Activated T-cell treated with anti-CD3 and anti-CD28 coated beads for 48 hours (primary cell): ENCODE results near the gene CCN5.

Experiments used
- DNase-seq: peaks from one replicate; pipeline ENCODE4 v3.0.0-alpha.2; 2020; ENCODE audit warnings: low read depth

Gene CCN5

GRCh38 chr20:44716309-44717106, 1.3 kb downstream of the CCN5 start:
- DNase-seq: no peak

- DNase-seq: no peak
Observed at GRCh38 chr20:44717986-44718385, 2.8 kb downstream of the CCN5 start.

GRCh38 chr20:44719841-44720240, 4.7 kb downstream of the CCN5 start:
- DNase-seq: no peak

GRCh38 chr20:44720621-44720996, 5.4 kb downstream of the CCN5 start:
- DNase-seq: no peak

DNA sequence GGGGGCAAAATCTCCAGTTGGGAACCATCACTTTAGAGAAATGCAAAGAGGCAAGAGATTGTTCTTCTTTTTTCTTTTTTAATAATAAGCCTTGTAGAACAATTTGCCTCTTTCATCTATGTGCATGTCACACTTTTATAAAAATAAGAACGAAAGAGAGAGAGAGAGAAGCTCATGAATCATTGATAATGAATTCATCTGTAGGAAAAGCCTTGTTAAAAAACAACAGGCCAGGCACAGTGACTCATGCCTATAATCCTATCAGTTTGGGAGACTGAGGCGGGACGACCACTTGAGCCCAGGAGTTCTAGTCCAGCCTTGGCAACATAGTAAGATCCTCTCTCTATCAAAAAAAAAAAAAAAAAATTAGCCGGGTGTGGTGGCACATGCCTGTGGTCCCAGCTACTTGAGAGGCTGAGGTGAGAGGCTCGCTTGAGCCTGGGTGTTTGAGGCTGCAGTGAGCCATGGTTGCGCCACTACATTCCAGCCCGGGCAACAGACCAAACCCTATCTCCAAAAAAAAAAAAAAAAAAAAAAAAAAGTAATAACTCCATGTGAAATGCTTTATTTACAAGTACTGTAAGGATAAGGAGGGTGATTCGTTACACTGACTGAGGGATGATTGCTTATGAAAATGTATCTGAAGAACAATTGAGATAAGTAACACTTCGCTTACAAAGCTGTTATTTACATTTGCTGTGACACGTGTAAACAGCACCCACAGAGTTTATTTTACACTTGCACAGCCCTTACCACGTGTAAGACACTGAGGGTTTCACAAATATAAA, 6.0 kb downstream of the CCN5 start:
- DNase-seq: no peak

- no peak for DNase-seq
Observed at GRCh38 chr20:44721785-44722054, 6.6 kb downstream of the CCN5 start.

DNA sequence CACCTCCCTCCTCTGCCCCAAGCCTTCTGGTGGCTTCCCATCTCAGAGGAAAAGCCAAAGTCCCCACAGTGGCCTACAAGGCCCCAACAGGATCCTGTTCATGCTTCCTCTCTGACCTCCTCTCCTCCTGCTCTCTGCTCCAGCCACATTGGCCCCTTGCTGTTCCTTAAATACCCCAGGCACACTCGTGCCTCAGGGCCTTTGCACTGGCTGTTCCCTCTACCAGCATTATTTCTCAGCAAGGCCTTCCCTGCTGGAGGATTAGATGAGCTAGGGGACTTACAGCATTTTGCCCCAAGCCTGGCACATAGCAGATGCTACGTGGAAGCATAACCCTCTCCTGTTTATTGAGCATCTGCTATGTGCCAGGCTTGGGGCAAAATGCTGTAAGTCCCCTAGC, 7.8 kb downstream of the CCN5 start:
- no peak for DNase-seq

- no peak for DNase-seq
Observed at GRCh38 chr20:44723391-44723790, 8.2 kb downstream of the CCN5 start.

- DNase-seq: no peak
Observed at GRCh38 chr20:44723798-44724362, 8.7 kb downstream of the CCN5 start.

DNA sequence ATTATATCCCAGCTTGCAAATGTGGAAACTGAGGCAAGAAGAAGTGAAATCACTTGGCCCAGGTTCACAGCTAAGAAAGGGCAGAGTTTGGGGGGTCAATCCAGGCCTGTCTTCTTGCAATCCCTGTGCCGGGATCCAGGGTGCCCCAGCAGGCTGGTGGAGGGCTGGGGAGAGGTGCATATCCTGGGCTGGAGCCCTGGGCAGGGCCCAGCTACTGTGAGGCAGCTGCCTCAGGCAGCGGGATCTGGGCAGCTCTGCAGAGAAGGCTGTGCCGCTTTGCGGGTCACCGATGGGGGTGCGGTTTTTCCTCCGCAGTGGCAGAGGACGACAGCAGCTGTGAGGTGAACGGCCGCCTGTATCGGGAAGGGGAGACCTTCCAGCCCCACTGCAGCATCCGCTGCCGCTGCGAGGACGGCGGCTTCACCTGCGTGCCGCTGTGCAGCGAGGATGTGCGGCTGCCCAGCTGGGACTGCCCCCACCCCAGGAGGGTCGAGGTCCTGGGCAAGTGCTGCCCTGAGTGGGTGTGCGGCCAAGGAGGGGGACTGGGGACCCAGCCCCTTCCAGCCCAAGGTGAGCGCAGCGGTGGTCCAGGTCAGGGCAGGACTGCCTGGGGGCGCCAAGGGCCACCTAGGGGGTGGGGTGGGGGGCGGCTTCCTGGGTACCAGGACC, 9.4 kb downstream of the CCN5 start:
- no peak for DNase-seq

DNA sequence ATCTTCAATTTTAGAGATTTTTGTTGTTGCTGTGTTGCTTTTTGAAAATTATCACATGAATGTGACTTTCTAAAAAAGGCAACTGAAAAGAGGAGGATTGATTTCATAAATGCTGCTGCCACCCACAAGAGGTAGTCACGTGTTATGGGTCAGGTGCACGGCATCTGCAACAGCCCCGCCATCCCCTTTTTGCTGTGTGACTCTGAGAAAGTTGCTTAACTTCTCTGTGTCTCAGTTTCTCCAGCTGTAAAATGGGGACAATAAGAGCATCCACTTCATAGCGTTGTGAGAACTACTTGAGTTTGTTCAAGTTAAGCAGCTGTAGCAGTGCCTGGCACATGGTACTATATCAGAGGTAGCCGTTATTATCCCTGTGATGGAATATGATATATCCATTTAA, 10.7 kb downstream of the CCN5 start:
- DNase-seq: no peak

DNA sequence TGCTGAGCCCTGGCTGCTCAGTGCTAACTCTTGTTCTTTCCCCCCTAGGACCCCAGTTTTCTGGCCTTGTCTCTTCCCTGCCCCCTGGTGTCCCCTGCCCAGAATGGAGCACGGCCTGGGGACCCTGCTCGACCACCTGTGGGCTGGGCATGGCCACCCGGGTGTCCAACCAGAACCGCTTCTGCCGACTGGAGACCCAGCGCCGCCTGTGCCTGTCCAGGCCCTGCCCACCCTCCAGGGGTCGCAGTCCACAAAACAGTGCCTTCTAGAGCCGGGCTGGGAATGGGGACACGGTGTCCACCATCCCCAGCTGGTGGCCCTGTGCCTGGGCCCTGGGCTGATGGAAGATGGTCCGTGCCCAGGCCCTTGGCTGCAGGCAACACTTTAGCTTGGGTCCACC, 11.9 kb downstream of the CCN5 start:
- no peak for DNase-seq

- DNase-seq: no peak
Observed at GRCh38 chr20:44727651-44728050, 12.5 kb downstream of the CCN5 start.

GRCh38 chr20:44728801-44729443, 13.8 kb downstream of the CCN5 start:
- no peak for DNase-seq

GRCh38 chr20:44730441-44730840, 15.3 kb downstream of the CCN5 start:
- DNase-seq: no peak

- no peak for DNase-seq
Observed at GRCh38 chr20:44731657-44732056, 16.5 kb downstream of the CCN5 start.

GRCh38 chr20:44732327-44732726, 17.2 kb downstream of the CCN5 start:
- no peak for DNase-seq

DNA sequence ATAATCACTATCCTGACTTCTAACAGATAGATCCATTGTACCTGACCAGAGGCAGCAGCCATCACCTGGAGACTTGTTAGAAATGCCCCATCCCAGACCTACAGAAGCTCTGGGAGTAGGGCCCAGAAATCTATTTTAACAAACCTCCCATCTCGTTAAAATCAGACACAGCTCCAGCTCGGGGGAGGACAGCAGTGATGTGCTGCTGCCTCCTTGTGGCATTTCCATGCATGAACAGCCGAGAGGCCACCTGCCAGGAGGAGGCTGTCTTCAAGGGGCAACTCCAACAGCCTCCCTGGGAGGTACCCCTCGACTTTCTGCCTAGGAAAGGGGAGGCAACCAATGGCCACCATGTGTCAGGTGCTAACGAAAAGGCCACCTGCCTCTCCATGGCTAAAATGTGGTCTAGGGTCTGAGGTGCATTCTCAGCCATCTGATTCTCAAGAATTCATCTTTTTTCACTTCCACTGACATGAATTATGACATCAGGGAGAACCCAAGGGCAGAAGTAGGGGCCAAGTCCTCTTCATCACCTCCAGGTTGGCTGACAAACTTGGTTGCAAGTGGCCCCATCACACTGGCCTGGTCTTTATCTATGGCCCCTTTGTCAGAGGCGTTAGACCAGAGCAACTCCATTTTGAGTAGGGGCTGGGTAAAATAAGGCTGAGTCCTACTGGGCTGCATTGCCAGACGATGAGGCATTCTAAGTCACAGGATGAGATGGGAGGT, 18.3 kb downstream of the CCN5 start:
- peak; percentile 50 for DNase-seq

DNA sequence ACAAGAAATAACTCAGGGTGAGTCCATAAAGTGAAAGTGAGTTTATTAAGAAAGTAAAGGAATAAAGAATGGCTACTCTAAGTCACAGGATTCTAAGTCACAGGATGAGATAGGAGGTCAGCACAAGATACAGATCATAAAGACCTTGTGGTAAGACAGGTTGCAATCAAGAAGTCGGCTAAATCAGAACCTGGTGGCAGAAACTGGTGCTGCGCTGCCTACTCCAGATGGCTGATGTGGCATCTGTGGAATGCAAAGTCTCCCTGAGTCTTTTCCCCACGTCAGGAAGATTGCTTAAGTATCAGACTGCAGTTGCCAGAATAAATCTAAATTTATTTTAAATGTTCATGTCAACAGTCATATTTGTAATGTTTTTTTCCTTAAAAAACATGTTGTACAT, 19.8 kb downstream of the CCN5 start:
- no peak for DNase-seq

DNA sequence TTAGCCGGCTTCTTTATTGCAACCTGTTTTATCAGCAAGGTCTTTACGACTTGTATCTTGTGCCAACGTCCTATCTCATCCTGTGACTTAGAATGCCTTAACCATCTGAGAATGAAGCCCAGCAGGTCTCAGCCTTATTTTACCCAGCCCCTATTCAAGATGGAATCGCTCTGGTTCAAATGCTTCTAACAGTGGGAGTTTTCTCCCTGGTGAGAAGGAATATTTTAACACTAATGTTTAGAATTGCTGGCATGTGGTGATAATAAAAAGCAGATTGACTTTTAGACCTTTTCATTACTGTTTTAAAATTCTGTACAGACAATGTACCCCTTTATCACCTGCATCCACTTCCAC, 20.6 kb downstream of the CCN5 start:
- DNase-seq: no peak

GRCh38 chr20:44736170-44737021, 21.2 kb downstream of the CCN5 start:
- DNase-seq: no peak
